ENCODE measurements around the gene MRC1.

MRC1 gene

GRCh38 chr10:17848646-17849045 is 39.5 kb downstream of the MRC1 start:
- H3K4me1 Mint-ChIP-seq (ENCODE audit: low read depth), result no peaks in the 10 kb centered on the region
- H3K27me3 Mint-ChIP-seq, result peaks cover 1% of the 10 kb centered on the region
- no peak overlapping the region for H3K27ac Mint-ChIP-seq
- no peak overlapping the region for H3K4me3 Mint-ChIP-seq
- H3K36me3 Mint-ChIP-seq, result no peaks in the 10 kb centered on the region
- no peaks in the 10 kb centered on the region for H3K9me3 Mint-ChIP-seq (ENCODE audit: low read depth)

- no peaks in the 10 kb centered on the region for H3K9me3 Mint-ChIP-seq (ENCODE audit: low read depth)
- no peaks in the 10 kb centered on the region for H3K36me3 Mint-ChIP-seq
- H3K4me1 Mint-ChIP-seq (ENCODE audit: low read depth), result no peaks in the 10 kb centered on the region
- no peak overlapping the region for H3K27ac Mint-ChIP-seq
- H3K27me3 Mint-ChIP-seq, result peaks cover 1% of the 10 kb centered on the region
- no peak overlapping the region for H3K4me3 Mint-ChIP-seq
Observed at GRCh38 chr10:17850501-17850900, 41.4 kb downstream of the MRC1 start.

GRCh38 chr10:17851611-17852010 is 42.5 kb downstream of the MRC1 start:
- Mint-ChIP-seq H3K27ac (no peak overlapping the region), H3K4me1 (ENCODE audit: low read depth) (no peaks in the 10 kb centered on the region), H3K4me3 (no peak overlapping the region), H3K9me3 (ENCODE audit: low read depth) (no peaks in the 10 kb centered on the region), H3K27me3 (peaks cover 1% of the 10 kb centered on the region), H3K36me3 (no peaks in the 10 kb centered on the region)

GRCh38 chr10:17854044-17854652 is 45.0 kb downstream of the MRC1 start:
- H3K36me3 Mint-ChIP-seq, result no peaks in the 10 kb centered on the region
- H3K27me3 Mint-ChIP-seq, result no peaks in the 10 kb centered on the region
- H3K9me3 Mint-ChIP-seq (ENCODE audit: low read depth), result peaks cover 3% of the 10 kb centered on the region
- no peaks in the 10 kb centered on the region for H3K4me1 Mint-ChIP-seq (ENCODE audit: low read depth)
- no peak overlapping the region for H3K4me3 Mint-ChIP-seq
- no peak overlapping the region for H3K27ac Mint-ChIP-seq

GRCh38 chr10:17857040-17857439 is 47.9 kb downstream of the MRC1 start:
- Mint-ChIP-seq H3K9me3 (ENCODE audit: low read depth) (peaks cover 6% of the 10 kb centered on the region), H3K4me3 (no peak overlapping the region), H3K36me3 (no peaks in the 10 kb centered on the region), H3K27ac (no peak overlapping the region), H3K4me1 (ENCODE audit: low read depth) (no peaks in the 10 kb centered on the region), H3K27me3 (no peaks in the 10 kb centered on the region)

- Mint-ChIP-seq H3K27ac (no peak overlapping the region), H3K27me3 (no peaks in the 10 kb centered on the region), H3K9me3 (ENCODE audit: low read depth) (peaks cover 6% of the 10 kb centered on the region), H3K36me3 (no peaks in the 10 kb centered on the region), H3K4me1 (ENCODE audit: low read depth) (no peaks in the 10 kb centered on the region), H3K4me3 (no peak overlapping the region)
Observed at GRCh38 chr10:17859492-17860156, 50.5 kb downstream of the MRC1 start.

- peaks cover 1% of the 10 kb centered on the region for H3K27me3 Mint-ChIP-seq
- no peak overlapping the region for H3K27ac Mint-ChIP-seq
- no peaks in the 10 kb centered on the region for H3K36me3 Mint-ChIP-seq
- no peak overlapping the region for H3K4me3 Mint-ChIP-seq
- peaks cover 6% of the 10 kb centered on the region for H3K9me3 Mint-ChIP-seq (ENCODE audit: low read depth)
- no peaks in the 10 kb centered on the region for H3K4me1 Mint-ChIP-seq (ENCODE audit: low read depth)
Observed at GRCh38 chr10:17861760-17862159, 52.6 kb downstream of the MRC1 start.

- Mint-ChIP-seq H3K27ac (no peak overlapping the region), H3K9me3 (ENCODE audit: low read depth) (no peaks in the 10 kb centered on the region), H3K4me1 (ENCODE audit: low read depth) (no peaks in the 10 kb centered on the region), H3K36me3 (no peaks in the 10 kb centered on the region), H3K4me3 (no peak overlapping the region), H3K27me3 (peaks cover 3% of the 10 kb centered on the region)
Observed at GRCh38 chr10:17865351-17865750, 56.2 kb downstream of the MRC1 start.

GRCh38 chr10:17866346-17866745 is 57.2 kb downstream of the MRC1 start:
- Mint-ChIP-seq H3K36me3 (no peaks in the 10 kb centered on the region), H3K27me3 (peaks cover 3% of the 10 kb centered on the region), H3K27ac (no peak overlapping the region), H3K4me3 (no peak overlapping the region), H3K4me1 (ENCODE audit: low read depth) (no peaks in the 10 kb centered on the region), H3K9me3 (ENCODE audit: low read depth) (no peaks in the 10 kb centered on the region)

GRCh38 chr10:17867056-17867455 is 57.9 kb downstream of the MRC1 start:
- Mint-ChIP-seq H3K27me3 (peaks cover 3% of the 10 kb centered on the region), H3K9me3 (ENCODE audit: low read depth) (no peaks in the 10 kb centered on the region), H3K36me3 (no peaks in the 10 kb centered on the region), H3K4me1 (ENCODE audit: low read depth) (no peaks in the 10 kb centered on the region), H3K27ac (no peak overlapping the region), H3K4me3 (no peak overlapping the region)

- H3K27ac Mint-ChIP-seq, result no peak overlapping the region
- H3K4me3 Mint-ChIP-seq, result no peak overlapping the region
- no peaks in the 10 kb centered on the region for H3K36me3 Mint-ChIP-seq
- H3K27me3 Mint-ChIP-seq, result peaks cover 5% of the 10 kb centered on the region
- no peaks in the 10 kb centered on the region for H3K4me1 Mint-ChIP-seq (ENCODE audit: low read depth)
- H3K9me3 Mint-ChIP-seq (ENCODE audit: low read depth), result no peaks in the 10 kb centered on the region
Observed at GRCh38 chr10:17871036-17871435, 61.9 kb downstream of the MRC1 start.

GRCh38 chr10:17872191-17873091 is 63.3 kb downstream of the MRC1 start:
- H3K9me3 Mint-ChIP-seq (ENCODE audit: low read depth), result no peaks in the 10 kb centered on the region
- H3K4me1 Mint-ChIP-seq (ENCODE audit: low read depth), result no peaks in the 10 kb centered on the region
- H3K4me3 Mint-ChIP-seq, result no peak overlapping the region
- no peaks in the 10 kb centered on the region for H3K36me3 Mint-ChIP-seq
- peaks cover 3% of the 10 kb centered on the region for H3K27me3 Mint-ChIP-seq
- no peak overlapping the region for H3K27ac Mint-ChIP-seq

GRCh38 chr10:17873946-17874345 is 64.8 kb downstream of the MRC1 start:
- no peaks in the 10 kb centered on the region for H3K4me1 Mint-ChIP-seq (ENCODE audit: low read depth)
- H3K36me3 Mint-ChIP-seq, result no peaks in the 10 kb centered on the region
- no peak overlapping the region for H3K4me3 Mint-ChIP-seq
- H3K9me3 Mint-ChIP-seq (ENCODE audit: low read depth), result no peaks in the 10 kb centered on the region
- H3K27ac Mint-ChIP-seq, result no peak overlapping the region
- H3K27me3 Mint-ChIP-seq, result peaks cover 3% of the 10 kb centered on the region

- H3K9me3 Mint-ChIP-seq (ENCODE audit: low read depth), result no peaks in the 10 kb centered on the region
Observed at GRCh38 chr10:17877121-17877520, 68.0 kb downstream of the MRC1 start.

GRCh38 chr10:17878896-17879295 is 69.7 kb downstream of the MRC1 start:
- H3K4me1 Mint-ChIP-seq (ENCODE audit: low read depth), result no peaks in the 10 kb centered on the region

More at GRCh38 chr10:17877121-17877520, 68.0 kb downstream of the MRC1 start:
- no peaks in the 10 kb centered on the region for H3K4me1 Mint-ChIP-seq (ENCODE audit: low read depth)
- H3K27ac Mint-ChIP-seq, result no peak overlapping the region
- no peaks in the 10 kb centered on the region for H3K36me3 Mint-ChIP-seq
- H3K27me3 Mint-ChIP-seq, result peaks cover 3% of the 10 kb centered on the region
- H3K4me3 Mint-ChIP-seq, result no peak overlapping the region

More at GRCh38 chr10:17878896-17879295, 69.7 kb downstream of the MRC1 start:
- H3K4me3 Mint-ChIP-seq, result no peak overlapping the region
- H3K27me3 Mint-ChIP-seq, result peaks cover 3% of the 10 kb centered on the region
- H3K9me3 Mint-ChIP-seq (ENCODE audit: low read depth), result no peaks in the 10 kb centered on the region
- no peaks in the 10 kb centered on the region for H3K36me3 Mint-ChIP-seq
- H3K27ac Mint-ChIP-seq, result no peak overlapping the region

All from activated naive CD8-positive, alpha-beta T cell (primary cell).